MCF 10A (cell line): Measurements from ENCODE around the gene ACBD4. TPM values are rescaled to one million over a fixed set of nuclear protein-coding genes. Genes with fewer than 3 reads are reported as not detected.

Experiments
- BruUV-seq: library from RNA; stranded (reverse); fragments of 400-500 nt; replicated peaks from 2 replicates; lab custom pipeline; 2021; lab: Mats Ljungman, UMichigan
- CTCF ChIA-PET: fragments of 300-600 bp; sonication (Branson Sonifier 250); formaldehyde crosslinking; extraction: SDS; loops from one replicate; lab custom pipeline; 2021; ENCODE audit warnings: antibody characterized with exemption, inconsistent platforms; lab: Yijun Ruan, JAX
- POLR2A ChIA-PET: fragments of 300-600, 350-650 bp; sonication (Branson Sonifier 250); formaldehyde crosslinking; extraction: SDS; loops from one replicate; lab custom pipeline; 2020; ENCODE audit warnings: antibody characterized with exemption, inconsistent platforms; lab: Yijun Ruan, JAX
- DNase-seq: peaks from one replicate; pipeline ENCODE4 v3.0.0-alpha.2; 2018; ENCODE audit not compliant: unreplicated experiment
- H3K27ac Mint-ChIP-seq: one replicate; pipeline ENCODE4 v1.8.0; 2022; ENCODE audit warnings: mild to moderate bottlenecking, low read depth, mixed read lengths; ENCODE audit not compliant: unreplicated experiment
- H3K27me3 Mint-ChIP-seq: one replicate; pipeline ENCODE4 v1.8.0; 2022; ENCODE audit warnings: mixed read lengths; ENCODE audit not compliant: insufficient read depth, unreplicated experiment
- H3K36me3 Mint-ChIP-seq: one replicate; pipeline ENCODE4 v1.8.0; 2022; ENCODE audit warnings: mild to moderate bottlenecking, moderate library complexity, mixed read lengths; ENCODE audit not compliant: insufficient read depth, unreplicated experiment
- H3K4me1 Mint-ChIP-seq: one replicate; pipeline ENCODE4 v1.8.0; 2022; ENCODE audit warnings: mixed read lengths; ENCODE audit not compliant: insufficient read depth, unreplicated experiment
- H3K4me3 Mint-ChIP-seq: one replicate; pipeline ENCODE4 v1.8.0; 2022; ENCODE audit warnings: mild to moderate bottlenecking, moderate library complexity, mixed read lengths; ENCODE audit not compliant: unreplicated experiment
- H3K9me3 Mint-ChIP-seq: one replicate; pipeline ENCODE4 v1.8.0; 2022; ENCODE audit warnings: mixed read lengths; ENCODE audit not compliant: unreplicated experiment
- intact Hi-C: fragments of 100-400 bp; cut with micrococcal nuclease; formaldehyde crosslinking; loops from 2 replicates; pipeline ENCODE4 v1.14.1; 2022
- total RNA-seq: library from RNA; stranded (reverse); gene quantifications from 2 replicates; pipeline ENCODE4 v1.2.3, GENCODE V29; 2022
- TF ChIP-seq, protein P1 (sequence below): fragments of 200-600 bp; IDR thresholded peaks from one replicate; pipeline ENCODE4 v1.8.0; 2022; ENCODE audit warnings: antibody characterized with exemption, mild to moderate bottlenecking; ENCODE audit not compliant: unreplicated experiment

ACBD4 gene
- total RNA-seq, 1 experiment from 2014 or later: 7.8 TPM

DNA sequence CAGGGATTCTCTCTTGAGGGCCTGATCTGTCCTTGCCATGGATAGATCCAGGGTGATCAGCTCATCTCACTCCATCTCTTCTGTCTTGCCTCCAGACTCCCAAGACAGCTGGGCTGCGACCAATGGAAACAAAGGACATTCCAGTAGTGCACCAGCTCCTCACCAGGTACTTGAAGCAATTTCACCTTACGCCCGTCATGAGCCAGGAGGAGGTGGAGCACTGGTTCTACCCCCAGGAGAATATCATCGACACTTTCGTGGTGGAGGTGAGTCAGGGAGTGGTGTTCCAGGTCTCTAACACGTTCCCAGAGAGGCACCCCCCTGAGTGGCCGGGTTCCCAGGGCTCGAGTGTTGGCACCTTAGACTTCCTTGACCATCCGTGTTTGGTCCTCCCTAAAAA, 32.6 kb upstream of the ACBD4 start:
- intact Hi-C loops: loop anchor here (2.0 kb wide), 1 partner anchor 22 kb away; no protein-coding TSS in a partner anchor
- Mint-ChIP-seq H3K27ac (peak overlapping the region; percentile 80), H3K36me3 (peaks cover 87% of the 10 kb centered on the region), H3K9me3 (no peaks in the 10 kb centered on the region), H3K4me1 (peaks cover 26% of the 10 kb centered on the region), H3K4me3 (peak overlapping the region; percentile 6), H3K27me3 (no peaks in the 10 kb centered on the region)
- TF ChIP-seq, protein P1, sequence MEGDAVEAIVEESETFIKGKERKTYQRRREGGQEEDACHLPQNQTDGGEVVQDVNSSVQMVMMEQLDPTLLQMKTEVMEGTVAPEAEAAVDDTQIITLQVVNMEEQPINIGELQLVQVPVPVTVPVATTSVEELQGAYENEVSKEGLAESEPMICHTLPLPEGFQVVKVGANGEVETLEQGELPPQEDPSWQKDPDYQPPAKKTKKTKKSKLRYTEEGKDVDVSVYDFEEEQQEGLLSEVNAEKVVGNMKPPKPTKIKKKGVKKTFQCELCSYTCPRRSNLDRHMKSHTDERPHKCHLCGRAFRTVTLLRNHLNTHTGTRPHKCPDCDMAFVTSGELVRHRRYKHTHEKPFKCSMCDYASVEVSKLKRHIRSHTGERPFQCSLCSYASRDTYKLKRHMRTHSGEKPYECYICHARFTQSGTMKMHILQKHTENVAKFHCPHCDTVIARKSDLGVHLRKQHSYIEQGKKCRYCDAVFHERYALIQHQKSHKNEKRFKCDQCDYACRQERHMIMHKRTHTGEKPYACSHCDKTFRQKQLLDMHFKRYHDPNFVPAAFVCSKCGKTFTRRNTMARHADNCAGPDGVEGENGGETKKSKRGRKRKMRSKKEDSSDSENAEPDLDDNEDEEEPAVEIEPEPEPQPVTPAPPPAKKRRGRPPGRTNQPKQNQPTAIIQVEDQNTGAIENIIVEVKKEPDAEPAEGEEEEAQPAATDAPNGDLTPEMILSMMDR: no peak
- DNase-seq: no peak
- ChIA-PET CTCF (interaction anchor here (0.6 to 3.1 kb wide), 10 partner anchors 15 to 188 kb away, joined by 3 to 16 read pairs (median 3); partner anchors contain the start of gene ACBD4), POLR2A (interaction anchor here (0.6 to 7.3 kb wide), 16 partner anchors 9 to 219 kb away, joined by 3 to 54 read pairs (median 4); partner anchors contain the start of genes DCAKD, EFTUD2, HEXIM1 and NMT1)
- BruUV-seq: no TSS peak

DNA sequence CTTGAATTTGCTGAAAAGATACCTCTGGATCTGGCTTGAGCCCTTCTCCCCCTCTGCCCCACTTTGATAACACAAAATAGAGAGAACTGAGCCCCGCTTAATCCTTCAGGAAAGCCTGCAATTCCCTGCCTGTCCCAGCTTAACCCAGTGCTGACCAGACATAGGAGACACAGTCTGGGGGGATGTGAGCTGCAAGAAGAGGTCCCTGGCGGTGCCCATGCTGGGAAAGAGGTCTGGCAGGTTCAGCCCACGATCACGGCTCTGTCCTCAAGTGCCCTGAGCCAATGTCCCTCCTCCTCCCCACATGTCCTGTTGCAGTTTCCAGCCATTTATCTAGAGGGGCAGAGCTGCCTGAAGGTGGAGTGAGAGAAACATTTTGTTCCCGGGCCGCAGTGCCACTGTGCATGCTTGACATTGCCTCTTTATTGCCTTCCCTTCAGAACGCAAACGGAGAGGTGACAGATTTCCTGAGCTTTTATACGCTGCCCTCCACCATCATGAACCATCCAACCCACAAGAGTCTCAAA, 32.2 kb upstream of the ACBD4 start:
- TF ChIP-seq, protein P1: no peak
- peaks cover 26% of the 10 kb centered on the region for H3K4me1 Mint-ChIP-seq
- ChIA-PET POLR2A (interaction anchor here (0.7 to 7.3 kb wide), 10 partner anchors 10 to 205 kb away, joined by 3 to 54 read pairs (median 10); partner anchors contain the start of genes DCAKD, EFTUD2 and NMT1), CTCF (interaction anchor here (0.6 to 3.1 kb wide), 10 partner anchors 15 to 184 kb away, joined by 3 to 16 read pairs (median 3); partner anchors contain the start of gene ACBD4)
- BruUV-seq: no TSS peak
- intact Hi-C loops: loop anchor here (2.0 kb wide), 1 partner anchor 21 kb away; no protein-coding TSS in a partner anchor
- peak overlapping the region; percentile 6 for H3K4me3 Mint-ChIP-seq
- H3K9me3 Mint-ChIP-seq: no peaks in the 10 kb centered on the region
- DNase-seq: no peak
- H3K27ac Mint-ChIP-seq: peak overlapping the region; percentile 80
- peaks cover 92% of the 10 kb centered on the region for H3K36me3 Mint-ChIP-seq
- no peaks in the 10 kb centered on the region for H3K27me3 Mint-ChIP-seq

DNA sequence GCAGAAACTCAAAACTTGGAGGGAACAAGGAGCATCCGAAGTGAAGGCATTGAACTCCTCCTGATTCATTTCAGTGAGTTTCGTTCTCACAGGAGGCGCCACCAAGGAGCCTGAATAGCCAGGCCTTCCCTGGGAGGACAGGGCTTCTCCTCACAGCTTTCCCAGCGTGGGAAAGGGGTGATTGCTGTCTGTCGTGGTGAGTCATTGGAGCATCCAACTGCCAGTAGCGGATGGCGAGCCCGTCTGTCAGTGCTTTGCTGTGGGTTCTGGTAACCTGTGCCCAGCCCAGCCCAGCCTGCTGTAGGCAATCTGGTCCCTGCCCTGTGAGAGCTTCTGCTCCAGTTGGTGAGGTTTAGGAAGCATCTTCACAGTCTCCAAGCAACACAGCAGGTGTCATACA, 31.5 kb upstream of the ACBD4 start:
- H3K4me3 Mint-ChIP-seq: no peak overlapping the region
- TF ChIP-seq, protein P1: no peak
- peaks cover 22% of the 10 kb centered on the region for H3K4me1 Mint-ChIP-seq
- no peaks in the 10 kb centered on the region for H3K9me3 Mint-ChIP-seq
- H3K36me3 Mint-ChIP-seq: peaks cover 92% of the 10 kb centered on the region
- no peak overlapping the region for H3K27ac Mint-ChIP-seq
- CTCF ChIA-PET: interaction anchor here (0.6 to 3.1 kb wide), 8 partner anchors 8 to 185 kb away, joined by 3 to 16 read pairs (median 4); partner anchors contain the start of gene ACBD4
- no peak for DNase-seq
- POLR2A ChIA-PET: interaction anchor here (0.6 to 7.3 kb wide), 8 partner anchors 11 to 56 kb away, joined by 3 to 54 read pairs (median 12); partner anchors contain the start of genes DCAKD and NMT1
- H3K27me3 Mint-ChIP-seq: no peaks in the 10 kb centered on the region
- intact Hi-C loops: no loop called here
- no TSS peak for BruUV-seq

DNA sequence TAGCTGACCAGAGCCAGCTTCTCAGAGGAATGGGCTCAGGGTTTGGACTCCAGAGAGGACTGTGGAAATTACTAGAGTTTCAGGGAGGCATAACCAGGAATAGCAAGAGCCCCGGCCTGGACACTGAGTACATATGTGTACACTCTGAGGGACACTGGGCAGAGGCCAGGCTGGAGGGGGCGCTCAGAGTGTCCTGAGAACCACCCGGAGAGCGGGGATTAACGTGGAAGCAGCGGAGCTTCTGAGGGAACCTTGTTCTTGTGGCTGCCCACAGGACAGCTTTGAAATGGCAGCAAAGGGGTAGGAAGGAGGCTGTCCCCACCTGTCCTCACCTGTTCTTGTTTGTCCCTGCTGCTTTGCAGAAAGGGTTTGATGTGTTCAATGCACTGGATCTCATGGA, 31.0 kb upstream of the ACBD4 start:
- intact Hi-C loops: no loop called here
- POLR2A ChIA-PET: interaction anchor here (0.6 to 7.3 kb wide), 6 partner anchors 11 to 57 kb away, joined by 3 to 54 read pairs (median 6); partner anchors contain the start of genes HEXIM2 and NMT1
- CTCF ChIA-PET: interaction anchor here (0.6 to 2.1 kb wide), 6 partner anchors 8 to 185 kb away, joined by 3 to 7 read pairs (median 4); no protein-coding TSS in a partner anchor
- BruUV-seq: no TSS peak
- Mint-ChIP-seq H3K9me3 (no peaks in the 10 kb centered on the region), H3K4me3 (no peak overlapping the region), H3K27me3 (no peaks in the 10 kb centered on the region), H3K27ac (no peak overlapping the region), H3K4me1 (peaks cover 18% of the 10 kb centered on the region), H3K36me3 (peaks cover 92% of the 10 kb centered on the region)
- TF ChIP-seq, protein P1: no peak
- no peak for DNase-seq
